Left lung (tissue), 10 donors: Measurements from ENCODE around the gene CCL13. TPM values are rescaled to one million over a fixed set of nuclear protein-coding genes. Genes with fewer than 3 reads are reported as not detected.

ENCODE experiments used
- ATAC-seq: fragments of 200-7000 bp; cut with Tn5 transposase; one replicate; pipeline ENCODE4 v1.9.1; 2020; ENCODE audit warnings: moderate library complexity
- DNase-seq, 4 donors: peaks; one replicate each; pipeline ENCODE4 v3.0.0-alpha.2; 2013 to 2020
- H3K27ac ChIP-seq, 2 donors: fragments of 200-600 bp; sonication (generic) in 1 of 2; one replicate each; pipeline versions ENCODE4 v1.5.0 to v1.8.0; 2020 to 2021
- H3K27me3 ChIP-seq, 2 donors: fragments of 200-600 bp; sonication (generic) in 1 of 2; one replicate each; pipeline versions ENCODE4 v1.5.0 to v1.8.0; 2020 to 2021
- H3K36me3 ChIP-seq, 2 donors: fragments of 200-600 bp; sonication (generic) in 1 of 2; one replicate each; pipeline versions ENCODE4 v1.5.0 to v1.8.0; 2020 to 2021
- H3K4me1 ChIP-seq, 2 donors: fragments of 200-600 bp; one replicate each; pipeline ENCODE4 v1.8.0; 2021
- H3K4me3 ChIP-seq, 2 donors: fragments of 200-600 bp; sonication (generic) in 1 of 2; one replicate each; pipeline versions ENCODE4 v1.5.0 to v1.8.0; 2020 to 2021; ENCODE audit warnings: mild to moderate bottlenecking in 1 of 2
- H3K9me3 ChIP-seq, 2 donors: fragments of 200-600 bp; sonication (generic) in 1 of 2; one replicate each; pipeline versions ENCODE4 v1.5.0 to v1.8.0; 2020 to 2021
- intact Hi-C, 2 donors: fragments of 100-400 bp; cut with DNase I; formaldehyde crosslinking; loops; one replicate each; pipeline versions ENCODE4 v1.11.2 to v1.14.2; 2022
- polyA plus RNA-seq, 6 donors: library from polyadenylated mRNA; unstranded; fragments of 120-200 nt; gene quantifications; one replicate each; pipeline ENCODE4 v1.2.1, GENCODE V29; 2013; ENCODE audit not compliant: insufficient read length in 6 of 6
- total RNA-seq, 2 donors: library from RNA; stranded (reverse); fragmentation: NEBNext Ultra II Directional; extraction: Animal tissue kit (Norgen Biotek cat#: 25700); gene quantifications; one replicate each; pipeline ENCODE4 v1.2.1, GENCODE V29; 2021
- TF ChIP-seq, protein P1 (sequence below), 2 donors: fragments of 200-600 bp; sonication (generic) in 1 of 2; IDR thresholded peaks; one replicate each; pipeline versions ENCODE4 v1.5.0 to v1.8.0; 2021; ENCODE audit warnings: antibody characterized with exemption in 2 of 2
- donor health status: DM: no; HTN: yes; CAD: no.
- donor health status: DM: no; HTN: no; CAD: no.

The CCL13 gene
- total and polyA plus RNA-seq, 8 donors, result 0.74 to 29.3 (median 1.6) TPM; not detected in 1

- H3K27me3 ChIP-seq, result no peaks in the 10 kb centered on the region
- no peaks in the 10 kb centered on the region for H3K9me3 ChIP-seq
- H3K4me1 ChIP-seq, result peaks cover 0 to 41% of the 10 kb centered on the region in 2 donors
- H3K27ac ChIP-seq, result no peak overlapping the region
- DNase-seq, result no peak
- no peak for ATAC-seq
- TF ChIP-seq, protein P1, sequence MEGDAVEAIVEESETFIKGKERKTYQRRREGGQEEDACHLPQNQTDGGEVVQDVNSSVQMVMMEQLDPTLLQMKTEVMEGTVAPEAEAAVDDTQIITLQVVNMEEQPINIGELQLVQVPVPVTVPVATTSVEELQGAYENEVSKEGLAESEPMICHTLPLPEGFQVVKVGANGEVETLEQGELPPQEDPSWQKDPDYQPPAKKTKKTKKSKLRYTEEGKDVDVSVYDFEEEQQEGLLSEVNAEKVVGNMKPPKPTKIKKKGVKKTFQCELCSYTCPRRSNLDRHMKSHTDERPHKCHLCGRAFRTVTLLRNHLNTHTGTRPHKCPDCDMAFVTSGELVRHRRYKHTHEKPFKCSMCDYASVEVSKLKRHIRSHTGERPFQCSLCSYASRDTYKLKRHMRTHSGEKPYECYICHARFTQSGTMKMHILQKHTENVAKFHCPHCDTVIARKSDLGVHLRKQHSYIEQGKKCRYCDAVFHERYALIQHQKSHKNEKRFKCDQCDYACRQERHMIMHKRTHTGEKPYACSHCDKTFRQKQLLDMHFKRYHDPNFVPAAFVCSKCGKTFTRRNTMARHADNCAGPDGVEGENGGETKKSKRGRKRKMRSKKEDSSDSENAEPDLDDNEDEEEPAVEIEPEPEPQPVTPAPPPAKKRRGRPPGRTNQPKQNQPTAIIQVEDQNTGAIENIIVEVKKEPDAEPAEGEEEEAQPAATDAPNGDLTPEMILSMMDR (IDR thresholded peaks at IDR 0.05), result no peak
- intact Hi-C loops, result no loop called here
- no peaks in the 10 kb centered on the region for H3K36me3 ChIP-seq
- H3K4me3 ChIP-seq, result no peak overlapping the region
These were observed 15.3 kb downstream of the CCL13 start for GRCh38 chr17:34371405-34372100.

DNA sequence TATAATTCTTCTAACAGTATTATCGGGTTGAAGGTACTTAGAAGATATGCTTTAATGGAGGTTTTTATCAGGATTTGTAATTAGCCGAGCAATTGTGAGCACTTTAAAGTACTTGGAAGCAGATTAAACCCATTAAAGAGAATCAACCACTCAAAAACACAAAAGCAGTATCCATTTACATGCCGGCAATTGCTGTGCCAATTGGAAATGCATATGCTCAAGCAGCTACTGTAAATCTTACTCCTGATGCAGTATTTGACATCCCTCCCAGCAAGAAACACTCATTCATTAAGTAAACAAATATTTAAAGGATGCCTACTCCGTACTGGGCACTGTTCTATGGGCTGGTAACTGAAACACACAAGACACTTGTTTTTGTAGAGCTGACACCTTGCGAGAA lies 18.2 kb downstream of the CCL13 start:
- intact Hi-C loops, result no loop called here
- Histone ChIP-seq H3K27ac (no peak overlapping the region), H3K9me3 (no peaks in the 10 kb centered on the region), H3K4me3 (no peak overlapping the region), H3K4me1 (peaks cover 0 to 22% of the 10 kb centered on the region in 2 donors), H3K27me3 (no peaks in the 10 kb centered on the region), H3K36me3 (no peaks in the 10 kb centered on the region)
- no peak for ATAC-seq
- TF ChIP-seq, protein P1 (IDR thresholded peaks at IDR 0.05), result no peak
- no peak for DNase-seq

GRCh38 chr17:34375426-34375997 lies 19.2 kb downstream of the CCL13 start:
- Histone ChIP-seq H3K36me3 (no peaks in the 10 kb centered on the region), H3K4me3 (no peak overlapping the region), H3K4me1 (peaks cover 0 to 19% of the 10 kb centered on the region in 2 donors), H3K9me3 (no peaks in the 10 kb centered on the region), H3K27ac (no peak overlapping the region), H3K27me3 (no peaks in the 10 kb centered on the region)
- DNase-seq (no peak), ATAC-seq (no peak)
- TF ChIP-seq, protein P1 (IDR thresholded peaks at IDR 0.05), result no peak
- intact Hi-C loops, result no loop called here

GRCh38 chr17:34377078-34377823 lies 21.0 kb downstream of the CCL13 start:
- intact Hi-C loops, result no loop called here
- H3K27ac ChIP-seq, result no peak overlapping the region
- DNase-seq (no peak), ATAC-seq (no peak)
- H3K36me3 ChIP-seq, result no peaks in the 10 kb centered on the region
- no peak overlapping the region for H3K4me3 ChIP-seq
- H3K27me3 ChIP-seq, result no peaks in the 10 kb centered on the region
- H3K4me1 ChIP-seq, result peaks cover 0 to 11% of the 10 kb centered on the region in 2 donors
- no peaks in the 10 kb centered on the region for H3K9me3 ChIP-seq
- TF ChIP-seq, protein P1 (IDR thresholded peaks at IDR 0.05), result no peak

- Histone ChIP-seq H3K4me3 (no peak overlapping the region), H3K27ac (no peak overlapping the region), H3K36me3 (no peaks in the 10 kb centered on the region), H3K9me3 (no peaks in the 10 kb centered on the region), H3K27me3 (no peaks in the 10 kb centered on the region), H3K4me1 (peaks cover 0 to 19% of the 10 kb centered on the region in 2 donors)
- DNase-seq (peak in 2 of 4 donors; percentile 40 to 44), ATAC-seq (peak; percentile 68)
- intact Hi-C loops, result no loop called here
- TF ChIP-seq, protein P1 (IDR thresholded peaks at IDR 0.05), result no peak
These were observed 22.4 kb downstream of the CCL13 start for GRCh38 chr17:34378664-34379101.
